Loucy (cell line): Measurements from ENCODE around the gene TMCO6.

Source experiments
- H2AFZ ChIP-seq: fragments of 200-600 bp; sonication (generic); 2 replicates; pipeline ENCODE4 v1.6.0; 2016; ENCODE audit warnings: antibody characterized with exemption, mild to moderate bottlenecking, low read length, moderate library complexity
- H3F3A ChIP-seq: fragments of 200-600 bp; 2 replicates; pipeline ENCODE4 v1.6.0; 2016; ENCODE audit warnings: antibody characterized with exemption, low read depth, mild to moderate bottlenecking
- H3K27me3 ChIP-seq: fragments of 200-600 bp; sonication (generic); 2 replicates; pipeline ENCODE4 v1.6.1; 2014; ENCODE audit warnings: low read length, mild to moderate bottlenecking; ENCODE audit not compliant: insufficient read depth, poor library complexity, severe bottlenecking
- H3K36me3 ChIP-seq: fragments of 200-600 bp; sonication (generic); 2 replicates; pipeline ENCODE4 v1.6.1; 2016; ENCODE audit warnings: low read length; ENCODE audit not compliant: insufficient read depth
- H3K4me1 ChIP-seq: fragments of 200-600 bp; sonication (generic); 2 replicates; pipeline ENCODE4 v1.5.1; 2014; ENCODE audit warnings: low read length, mild to moderate bottlenecking; ENCODE audit not compliant: insufficient read depth, poor library complexity, severe bottlenecking
- H3K4me2 ChIP-seq: fragments of 200-600 bp; sonication (generic); 2 replicates; pipeline ENCODE4 v1.6.0; 2014; ENCODE audit warnings: antibody characterized with exemption, low read length, low read depth, mild to moderate bottlenecking; ENCODE audit not compliant: poor library complexity, severe bottlenecking
- H3K4me3 ChIP-seq: fragments of 200-600 bp; sonication (generic); 2 replicates; pipeline ENCODE4 v1.5.1; 2014; ENCODE audit warnings: low read length, mild to moderate bottlenecking, mixed read lengths; ENCODE audit not compliant: poor library complexity, severe bottlenecking
- H3K79me2 ChIP-seq: fragments of 200-600 bp; sonication (generic); 2 replicates; pipeline ENCODE4 v1.6.1; 2014; ENCODE audit warnings: low read length; ENCODE audit not compliant: insufficient read depth
- H3K9ac ChIP-seq: fragments of 200-600 bp; sonication (generic); 2 replicates; pipeline ENCODE4 v1.6.0; 2014; ENCODE audit warnings: mild to moderate bottlenecking, low read depth, low read length, moderate library complexity; ENCODE audit not compliant: poor library complexity, severe bottlenecking
- H3K9me2 ChIP-seq: fragments of 200-600 bp; sonication (generic); replicated peaks from 2 replicates; pipeline ENCODE4 v1.6.1; 2016; ENCODE audit warnings: low read depth, low read length, mixed read lengths
- H3K9me3 ChIP-seq: fragments of 200-600 bp; sonication (generic); 2 replicates; pipeline ENCODE4 v1.6.1; 2014; ENCODE audit warnings: mild to moderate bottlenecking, antibody characterized with exemption, low read length, low read depth; ENCODE audit not compliant: insufficient read depth
- H4K20me1 ChIP-seq: fragments of 200-600 bp; sonication (generic); 2 replicates; pipeline ENCODE4 v1.6.0; 2014; ENCODE audit warnings: antibody characterized with exemption, low read length, mild to moderate bottlenecking; ENCODE audit not compliant: insufficient read depth, poor library complexity, severe bottlenecking
- CTCF ChIP-seq: fragments of 200-600 bp; sonication (generic); conservative IDR thresholded peaks from 2 replicates; pipeline ENCODE4 v1.5.1; 2014; ENCODE audit warnings: mild to moderate bottlenecking, antibody characterized with exemption, low read length
- EZH2phosphoT487 ChIP-seq: fragments of 200-600 bp; IDR thresholded peaks from 2 replicates; pipeline ENCODE4 v1.6.1; 2018; ENCODE audit warnings: antibody characterized with exemption, mild to moderate bottlenecking, moderate library complexity, borderline replicate concordance

Gene TMCO6

DNA sequence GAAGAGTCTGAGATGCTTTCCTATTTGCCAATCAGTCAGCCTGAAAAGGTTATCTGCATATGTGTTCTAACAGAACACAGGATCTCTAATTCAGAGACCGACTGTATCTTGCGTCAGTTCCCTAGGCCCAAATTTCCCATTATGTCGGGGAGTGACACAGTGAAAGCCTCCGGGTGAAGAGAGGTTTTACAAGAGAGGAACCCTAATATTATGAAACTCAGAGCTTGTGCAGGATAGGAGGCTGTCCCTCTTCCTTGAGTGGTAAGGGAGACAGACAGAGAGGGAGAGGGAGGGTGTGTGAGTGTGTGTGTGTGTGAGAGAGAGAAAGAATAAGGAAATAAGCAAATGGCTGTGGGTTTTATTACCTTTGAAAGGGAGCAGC lies 8.2 kb upstream of the TMCO6 start:
- no peak overlapping the region for H3K9ac ChIP-seq
- no peaks in the 10 kb centered on the region for H3K27me3 ChIP-seq
- H4K20me1 ChIP-seq: no peaks in the 10 kb centered on the region
- TF ChIP-seq CTCF: no peak
- no peak for TF ChIP-seq EZH2phosphoT487
- no peak overlapping the region for H3K4me2 ChIP-seq
- H3K9me2 ChIP-seq: no peaks in the 10 kb centered on the region
- no peaks in the 10 kb centered on the region for H3F3A ChIP-seq
- H3K4me1 ChIP-seq: no peaks in the 10 kb centered on the region
- H3K79me2 ChIP-seq: no peaks in the 10 kb centered on the region
- H3K4me3 ChIP-seq: no peak overlapping the region
- no peaks in the 10 kb centered on the region for H3K36me3 ChIP-seq
- no peak overlapping the region for H2AFZ ChIP-seq
- no peaks in the 10 kb centered on the region for H3K9me3 ChIP-seq

GRCh38 chr5:140631831-140632365 lies 7.4 kb upstream of the TMCO6 start:
- Histone ChIP-seq H3K4me3 (no peak overlapping the region), H3K9me3 (no peaks in the 10 kb centered on the region), H3K4me2 (no peak overlapping the region), H2AFZ (no peak overlapping the region), H4K20me1 (no peaks in the 10 kb centered on the region), H3K9ac (no peak overlapping the region), H3K4me1 (no peaks in the 10 kb centered on the region), H3K9me2 (no peaks in the 10 kb centered on the region), H3K36me3 (no peaks in the 10 kb centered on the region), H3K79me2 (no peaks in the 10 kb centered on the region), H3F3A (no peaks in the 10 kb centered on the region), H3K27me3 (no peaks in the 10 kb centered on the region)
- no peak for TF ChIP-seq EZH2phosphoT487
- no peak for TF ChIP-seq CTCF

DNA sequence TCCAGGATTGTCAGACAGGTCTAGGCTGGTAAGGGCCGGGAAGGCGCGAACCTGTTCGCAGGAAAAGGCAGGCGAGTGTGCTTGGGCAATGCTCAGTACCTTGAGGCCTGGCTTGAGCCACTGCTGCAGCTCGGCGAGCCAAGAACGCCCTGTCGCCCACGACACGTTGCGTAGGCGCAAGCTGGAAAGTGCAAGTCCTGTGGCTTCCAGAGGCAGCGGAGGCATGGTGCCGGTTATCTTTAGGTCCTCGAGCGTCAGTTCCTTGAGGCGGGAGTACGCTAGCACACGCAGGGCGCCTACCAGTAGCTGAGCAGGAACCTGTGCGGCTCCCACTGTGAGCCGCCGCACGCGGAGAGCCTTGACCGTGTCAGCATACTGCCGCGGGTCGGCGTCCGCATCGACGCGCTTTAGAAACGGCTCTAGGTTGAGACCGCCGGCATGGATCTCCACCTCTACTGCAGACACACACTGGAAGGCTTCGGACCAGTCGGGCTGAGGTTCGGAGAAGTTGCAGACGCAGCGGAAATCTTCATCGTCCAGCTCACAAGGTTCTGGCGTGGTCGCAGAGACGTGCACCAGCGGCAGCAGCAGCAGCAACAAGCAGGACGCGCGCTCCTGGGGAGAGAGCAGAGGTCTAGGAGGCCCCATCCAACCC lies 6.8 kb upstream of the TMCO6 start:
- TF ChIP-seq EZH2phosphoT487 (no peak), CTCF (no peak)
- H2AFZ ChIP-seq: no peak overlapping the region
- no peak overlapping the region for H3K9ac ChIP-seq
- H4K20me1 ChIP-seq: no peaks in the 10 kb centered on the region
- H3K9me3 ChIP-seq: no peaks in the 10 kb centered on the region
- no peaks in the 10 kb centered on the region for H3K9me2 ChIP-seq
- H3F3A ChIP-seq: no peaks in the 10 kb centered on the region
- H3K79me2 ChIP-seq: no peaks in the 10 kb centered on the region
- H3K4me3 ChIP-seq: no peak overlapping the region
- H3K36me3 ChIP-seq: no peaks in the 10 kb centered on the region
- no peaks in the 10 kb centered on the region for H3K27me3 ChIP-seq
- H3K4me2 ChIP-seq: no peak overlapping the region
- no peaks in the 10 kb centered on the region for H3K4me1 ChIP-seq
